GM23338 (cell line): ENCODE results near the gene CFLAR.

Experiments
- CREB1 ChIP-seq: fragments of 250-450 bp; sonication (Bioruptor Pico); IDR thresholded peaks from 2 replicates; pipeline ENCODE4 v1.5.0; 2020; ENCODE audit warnings: low read depth, mild to moderate bottlenecking, moderate library complexity
- CTCF ChIP-seq, 2 experiments: fragments of 200-600 bp in 1 of 2; sonication (generic) in 1 of 2; conservative IDR thresholded peaks; 2 replicates each; pipeline versions ENCODE4 v1.5.1 to v1.6.1; 2016 to 2017; ENCODE audit warnings: antibody characterized with exemption in 2 of 2, low read depth in 2 of 2, mild to moderate bottlenecking in 2 of 2, moderate library complexity in 1 of 2
- ETS1 ChIP-seq: IDR thresholded peaks from 2 replicates; pipeline ENCODE4 v1.6.1; 2016; ENCODE audit warnings: antibody characterized with exemption
- EZH2 ChIP-seq: fragments of 200-600 bp; sonication (generic); IDR thresholded peaks from one replicate; pipeline ENCODE4 v1.8.0; 2017; ENCODE audit warnings: antibody characterized with exemption, mild to moderate bottlenecking, low read depth; ENCODE audit not compliant: unreplicated experiment
- EZH2phosphoT487 ChIP-seq: fragments of 200-600 bp; sonication (generic); IDR thresholded peaks from one replicate; pipeline ENCODE4 v1.8.1; 2018; ENCODE audit warnings: antibody characterized with exemption; ENCODE audit not compliant: unreplicated experiment
- JUNB ChIP-seq: IDR thresholded peaks from one replicate; pipeline ENCODE4 v1.6.1; 2016; ENCODE audit warnings: antibody characterized with exemption; ENCODE audit not compliant: unreplicated experiment
- NANOG ChIP-seq: IDR thresholded peaks from 2 replicates; pipeline ENCODE4 v1.6.1; 2016; ENCODE audit warnings: antibody characterized with exemption, borderline replicate concordance
- POLR2AphosphoS5 ChIP-seq: IDR thresholded peaks from 2 replicates; pipeline ENCODE4 v1.6.1; 2016; ENCODE audit warnings: antibody characterized with exemption, low read depth
- REST ChIP-seq: IDR thresholded peaks from one replicate; pipeline ENCODE4 v1.6.1; 2018; ENCODE audit warnings: antibody characterized with exemption; ENCODE audit not compliant: unreplicated experiment
- STAT1 ChIP-seq: IDR thresholded peaks from one replicate; pipeline ENCODE4 v1.6.1; 2016; ENCODE audit warnings: antibody characterized with exemption; ENCODE audit not compliant: unreplicated experiment
- ZNF114 ChIP-seq: fragments of 250-450 bp; sonication (Bioruptor Pico); IDR thresholded peaks from 2 replicates; pipeline ENCODE4 v1.5.0; 2020; ENCODE audit warnings: mild to moderate bottlenecking, moderate library complexity
- ZNF331 ChIP-seq: fragments of 250-450 bp; sonication (Bioruptor Pico); IDR thresholded peaks from 2 replicates; pipeline ENCODE4 v1.5.0; 2020; ENCODE audit warnings: low read depth, mild to moderate bottlenecking, moderate library complexity

GRCh38 chr2:201107624-201108023, 8.3 kb upstream of the CFLAR start:
- TF ChIP-seq CTCF (conservative IDR thresholded peaks at IDR 0.05; ENCODE audit: low read depth in 2 of 2) (no peak), REST (no peak), CREB1 (CRISPR knock-in tag) (no peak), EZH2phosphoT487 (no peak), POLR2AphosphoS5 (no peak), EZH2 (no peak), JUNB (no peak), ZNF114 (CRISPR knock-in tag) (no peak), NANOG (no peak), ETS1 (no peak), ZNF331 (CRISPR knock-in tag) (no peak), STAT1 (no peak)
